ENCODE results near the gene ATG4A. TPM values are rescaled to one million over a fixed set of nuclear protein-coding genes. Genes with fewer than 3 reads are reported as not detected.

Gene ATG4A
- total and polyA plus RNA-seq, 2 donors (not counting 3 experiments of a cell fraction or from before 2014, with no cell fraction given), result 13.2 to 28.7 TPM

DNA sequence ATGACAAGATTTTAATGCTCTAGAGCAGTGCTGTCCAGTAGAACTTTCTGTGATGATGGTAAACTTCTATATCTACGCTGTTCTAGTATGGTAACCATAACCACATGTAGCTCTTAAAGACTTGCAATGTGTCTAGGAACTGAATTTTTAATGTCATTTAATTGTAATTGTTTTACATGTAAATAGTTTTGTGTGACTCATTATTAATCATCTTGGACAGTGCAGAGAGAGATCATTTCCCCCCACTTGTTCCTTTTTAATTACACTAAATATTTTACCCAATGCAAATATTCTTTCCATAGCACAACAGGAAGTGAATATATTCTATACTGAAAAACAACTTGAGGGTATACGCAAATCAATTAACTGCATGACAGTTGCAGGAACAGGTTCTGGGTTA is 5.8 kb downstream of the ATG4A start:
- peak; percentile 55 for TF ChIP-seq JUN (IDR thresholded peaks at IDR 0.05; ENCODE audit: borderline replicate concordance, insufficient read depth, insufficient read length, low read depth)
- TF ChIP-seq, protein P1, sequence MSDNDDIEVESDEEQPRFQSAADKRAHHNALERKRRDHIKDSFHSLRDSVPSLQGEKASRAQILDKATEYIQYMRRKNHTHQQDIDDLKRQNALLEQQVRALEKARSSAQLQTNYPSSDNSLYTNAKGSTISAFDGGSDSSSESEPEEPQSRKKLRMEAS (IDR thresholded peaks at IDR 0.05; ENCODE audit: insufficient read depth, insufficient read length), result no peak
- peak; percentile 74 for TF ChIP-seq FOS (IDR thresholded peaks at IDR 0.05; ENCODE audit: borderline replicate concordance, insufficient read depth, low read length)
- TF ChIP-seq GATA2 (IDR thresholded peaks at IDR 0.05; ENCODE audit: insufficient read depth, insufficient read length, low read depth, low read length), result no peak
- no peak for TF ChIP-seq POLR2AphosphoS5 (IDR thresholded peaks at IDR 0.05; ENCODE audit: insufficient read depth, low read depth, low read length)
- TF ChIP-seq, protein P2, sequence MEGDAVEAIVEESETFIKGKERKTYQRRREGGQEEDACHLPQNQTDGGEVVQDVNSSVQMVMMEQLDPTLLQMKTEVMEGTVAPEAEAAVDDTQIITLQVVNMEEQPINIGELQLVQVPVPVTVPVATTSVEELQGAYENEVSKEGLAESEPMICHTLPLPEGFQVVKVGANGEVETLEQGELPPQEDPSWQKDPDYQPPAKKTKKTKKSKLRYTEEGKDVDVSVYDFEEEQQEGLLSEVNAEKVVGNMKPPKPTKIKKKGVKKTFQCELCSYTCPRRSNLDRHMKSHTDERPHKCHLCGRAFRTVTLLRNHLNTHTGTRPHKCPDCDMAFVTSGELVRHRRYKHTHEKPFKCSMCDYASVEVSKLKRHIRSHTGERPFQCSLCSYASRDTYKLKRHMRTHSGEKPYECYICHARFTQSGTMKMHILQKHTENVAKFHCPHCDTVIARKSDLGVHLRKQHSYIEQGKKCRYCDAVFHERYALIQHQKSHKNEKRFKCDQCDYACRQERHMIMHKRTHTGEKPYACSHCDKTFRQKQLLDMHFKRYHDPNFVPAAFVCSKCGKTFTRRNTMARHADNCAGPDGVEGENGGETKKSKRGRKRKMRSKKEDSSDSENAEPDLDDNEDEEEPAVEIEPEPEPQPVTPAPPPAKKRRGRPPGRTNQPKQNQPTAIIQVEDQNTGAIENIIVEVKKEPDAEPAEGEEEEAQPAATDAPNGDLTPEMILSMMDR (IDR thresholded peaks at IDR 0.05; ENCODE audit: extremely low read depth in 1 of 2, insufficient read depth in 1 of 2, low read depth in 1 of 2, low read length in 2 of 2), result no peak
- no peak for TF ChIP-seq EZH2 (IDR thresholded peaks at IDR 0.05; ENCODE audit: borderline replicate concordance, low read depth, low read length, severe bottlenecking)
- no peak for TF ChIP-seq POLR2A (IDR thresholded peaks at IDR 0.05; ENCODE audit: low read depth, low read length)
- no peak for TF ChIP-seq MYC (IDR thresholded peaks at IDR 0.05; ENCODE audit: low read depth, low read length)
- intact Hi-C loops (cut with micrococcal nuclease), result no loop called here
- Histone ChIP-seq H3K4me2 (ENCODE audit: insufficient read depth, low read length) (peak overlapping the region; percentile 40), H3K9me1 (replicated peaks; ENCODE audit: control insufficient read depth, extremely low read depth, insufficient read depth, low read length) (no peaks in the 10 kb centered on the region), H3K9me3 (replicated peaks; ENCODE audit: control insufficient read depth, insufficient read depth, low read length) (no peaks in the 10 kb centered on the region), H3K27me3 (ENCODE audit: control insufficient read depth in 2 of 2, insufficient read depth in 2 of 2, low read length in 2 of 2) (no peaks in the 10 kb centered on the region), H3K9ac (replicated peaks; ENCODE audit: extremely low read depth, insufficient read depth, low read length) (no peak overlapping the region), H4K20me1 (replicated peaks; ENCODE audit: control insufficient read depth, extremely low read depth, insufficient read depth, low read length) (no peaks in the 10 kb centered on the region), H3K27ac (ENCODE audit: insufficient read depth, low read depth, low read length) (no peak overlapping the region), H3K4me1 (ENCODE audit: control insufficient read depth, extremely low read depth, insufficient read depth, low read length) (peaks cover 18% of the 10 kb centered on the region), H3K36me3 (ENCODE audit: control insufficient read depth in 2 of 2, extremely low read depth in 1 of 2, insufficient read depth in 2 of 2, low read length in 2 of 2) (no peaks in the 10 kb centered on the region), H3K4me3 (replicated peaks in 1 of 3; ENCODE audit: insufficient read depth in 1 of 3, low read depth in 1 of 3, low read length in 3 of 3) (no peak overlapping the region), H3K79me2 (ENCODE audit: control insufficient read depth, insufficient read depth, low read length) (peaks cover 74% of the 10 kb centered on the region), H2AFZ (ENCODE audit: low read depth, low read length) (no peak overlapping the region)
- no TSS peak for BruUV-seq (replicated peaks)
- ChIA-PET CTCF (interaction anchor here (1.6 kb wide), 1 partner anchor 42 kb away, joined by 4 read pairs; no protein-coding TSS in a partner anchor), POLR2A (no interaction called here)
- DNase-seq (ENCODE audit: low read depth, low spot score), result peak; percentile 31
- FAIRE-seq, result no peak
- dilution Hi-C loops (cut with MboI; ENCODE audit: extremely low pct_ligation_motif_present, low sequenced_read_pairs), result no loop called here
